SK-N-SH treated with all-trans-retinoic acid at 6 μM for 48 hours (cell line): ENCODE measurements around the gene ARHGEF7.

ENCODE experiments used
- ATAC-seq: fragments of 200-7000 bp; cut with Tn5 transposase; 3 replicates; pipeline ENCODE4 v1.9.1; 2020; ENCODE audit warnings: mild to moderate bottlenecking, moderate library complexity
- ARNTL ChIP-seq: fragments of 450-650 bp; formaldehyde crosslinking; IDR thresholded peaks from 2 replicates; pipeline ENCODE4 v1.5.0; 2020; ENCODE audit warnings: low read depth, mild to moderate bottlenecking, moderate library complexity, borderline replicate concordance
- BACH2 ChIP-seq: fragments of 250-450 bp; sonication (Bioruptor Pico); IDR thresholded peaks from 2 replicates; pipeline ENCODE4 v1.9.0; 2021; ENCODE audit warnings: mild to moderate bottlenecking, borderline replicate concordance
- CSDC2 ChIP-seq: fragments of 250-450 bp; sonication (Bioruptor Pico); IDR thresholded peaks from 2 replicates; pipeline ENCODE4 v1.5.0; 2020; ENCODE audit warnings: mild to moderate bottlenecking, moderate library complexity
- ESRRG ChIP-seq: fragments of 250-450 bp; sonication (Bioruptor Pico); IDR thresholded peaks from 2 replicates; pipeline ENCODE4 v1.6.1; 2021; ENCODE audit warnings: mild to moderate bottlenecking
- GLIS3 ChIP-seq: fragments of 250-450 bp; sonication (Bioruptor Pico); IDR thresholded peaks from 2 replicates; pipeline ENCODE4 v1.5.0; 2020; ENCODE audit warnings: mild to moderate bottlenecking, moderate library complexity
- ISL1 ChIP-seq: fragments of 250-450 bp; sonication (Bioruptor Pico); IDR thresholded peaks from 2 replicates; pipeline ENCODE4 v2.1.2; 2022; ENCODE audit warnings: mild to moderate bottlenecking, moderate library complexity
- OSR1 ChIP-seq: fragments of 250-450 bp; sonication (Bioruptor Pico); IDR thresholded peaks from 2 replicates; pipeline ENCODE4 v1.8.0; 2022; ENCODE audit warnings: moderate library complexity, mild to moderate bottlenecking, inconsistent platforms
- PPARA ChIP-seq: fragments of 250-450 bp; sonication (Bioruptor Pico); IDR thresholded peaks from 2 replicates; pipeline ENCODE4 v1.5.0; 2020; ENCODE audit warnings: mild to moderate bottlenecking, borderline replicate concordance
- RARB ChIP-seq: fragments of 250-450 bp; sonication (Bioruptor Pico); IDR thresholded peaks from 2 replicates; pipeline ENCODE4 v1.8.0; 2021; ENCODE audit warnings: mild to moderate bottlenecking, moderate library complexity
- SNAI2 ChIP-seq: fragments of 250-450 bp; sonication (Bioruptor Pico); IDR thresholded peaks from 2 replicates; pipeline ENCODE4 v1.5.0; 2020; ENCODE audit warnings: mild to moderate bottlenecking, moderate library complexity
- TCF4 ChIP-seq: fragments of 250-450 bp; sonication (Bioruptor Pico); IDR thresholded peaks from 2 replicates; pipeline ENCODE4 v1.8.0; 2021; ENCODE audit warnings: mild to moderate bottlenecking, moderate library complexity, borderline replicate concordance
- TOX ChIP-seq: fragments of 250-450 bp; sonication (Bioruptor Pico); IDR thresholded peaks from 2 replicates; pipeline ENCODE4 v1.8.0; 2021; ENCODE audit warnings: mild to moderate bottlenecking, moderate library complexity, borderline replicate concordance
- ZC3H10 ChIP-seq: fragments of 250-450 bp; sonication (Bioruptor Pico); IDR thresholded peaks from 2 replicates; pipeline ENCODE4 v1.5.1; 2021; ENCODE audit warnings: mild to moderate bottlenecking, moderate library complexity
- ZFP3 ChIP-seq: fragments of 250-450 bp; sonication (Bioruptor Pico); IDR thresholded peaks from 2 replicates; pipeline ENCODE4 v1.5.0; 2020; ENCODE audit warnings: mild to moderate bottlenecking, moderate library complexity
- ZNF565 ChIP-seq: fragments of 450-650 bp; formaldehyde crosslinking; conservative IDR thresholded peaks from 2 replicates; pipeline ENCODE4 v1.5.0; 2020; ENCODE audit warnings: low read depth, mild to moderate bottlenecking, moderate library complexity
- ZNF70 ChIP-seq: fragments of 450-650 bp; formaldehyde crosslinking; IDR thresholded peaks from 2 replicates; pipeline ENCODE4 v1.5.0; 2020; ENCODE audit warnings: mild to moderate bottlenecking, moderate library complexity
- ZNF8 ChIP-seq: fragments of 450-650 bp; formaldehyde crosslinking; IDR thresholded peaks from 2 replicates; pipeline ENCODE4 v1.5.0; 2020; ENCODE audit warnings: mild to moderate bottlenecking, moderate library complexity
- TF ChIP-seq, protein P1 (sequence below): fragments of 250-450 bp; sonication (Bioruptor Pico); IDR thresholded peaks from 2 replicates; pipeline ENCODE4 v1.5.1; 2020; ENCODE audit warnings: low read depth, mild to moderate bottlenecking, moderate library complexity
- TF ChIP-seq, protein P2 (sequence below): fragments of 250-450 bp; sonication (Bioruptor Pico); IDR thresholded peaks from 2 replicates; pipeline ENCODE4 v1.5.0; 2020; ENCODE audit warnings: mild to moderate bottlenecking, moderate library complexity
- TF ChIP-seq, protein P3 (sequence below): fragments of 250-450 bp; sonication (Bioruptor Pico); IDR thresholded peaks from 2 replicates; pipeline ENCODE4 v1.8.0; 2021; ENCODE audit warnings: low read depth, mild to moderate bottlenecking, moderate library complexity, borderline replicate concordance
- TF ChIP-seq, protein P4 (sequence below): fragments of 250-450 bp; sonication (Bioruptor Pico); IDR thresholded peaks from 2 replicates; pipeline ENCODE4 v1.8.0; 2020; ENCODE audit warnings: mild to moderate bottlenecking, moderate library complexity, borderline replicate concordance
- TF ChIP-seq, protein P5 (sequence below): fragments of 250-450 bp; sonication (Bioruptor Pico); IDR thresholded peaks from 2 replicates; pipeline ENCODE4 v1.5.1; 2021; ENCODE audit warnings: mild to moderate bottlenecking, moderate library complexity

Gene ARHGEF7

DNA sequence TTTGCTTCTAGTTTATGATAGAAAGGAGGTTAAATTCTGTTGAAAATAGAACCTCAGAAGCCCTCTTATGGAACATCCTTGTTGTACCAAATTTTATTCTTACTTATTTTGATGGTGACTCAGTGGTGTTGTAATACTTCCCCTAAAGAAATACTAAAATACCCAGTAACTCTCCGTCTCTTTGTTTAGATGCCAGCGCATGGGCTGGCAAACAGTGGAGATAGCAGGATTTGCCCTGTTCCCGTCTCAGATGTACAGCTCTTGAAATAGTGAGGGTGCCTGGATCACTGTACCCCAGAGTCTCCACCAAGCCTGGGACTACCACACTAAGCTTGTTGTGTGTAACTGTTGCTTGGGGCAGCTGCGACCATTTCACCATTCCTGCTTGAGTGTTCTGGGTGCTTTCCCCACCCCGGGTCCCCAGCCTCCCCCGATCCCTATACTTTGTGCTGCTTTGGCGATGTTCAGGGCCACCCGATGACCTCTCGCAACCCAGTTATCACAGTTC, 138.3 kb downstream of the ARHGEF7 start:
- TF ChIP-seq, protein P1, sequence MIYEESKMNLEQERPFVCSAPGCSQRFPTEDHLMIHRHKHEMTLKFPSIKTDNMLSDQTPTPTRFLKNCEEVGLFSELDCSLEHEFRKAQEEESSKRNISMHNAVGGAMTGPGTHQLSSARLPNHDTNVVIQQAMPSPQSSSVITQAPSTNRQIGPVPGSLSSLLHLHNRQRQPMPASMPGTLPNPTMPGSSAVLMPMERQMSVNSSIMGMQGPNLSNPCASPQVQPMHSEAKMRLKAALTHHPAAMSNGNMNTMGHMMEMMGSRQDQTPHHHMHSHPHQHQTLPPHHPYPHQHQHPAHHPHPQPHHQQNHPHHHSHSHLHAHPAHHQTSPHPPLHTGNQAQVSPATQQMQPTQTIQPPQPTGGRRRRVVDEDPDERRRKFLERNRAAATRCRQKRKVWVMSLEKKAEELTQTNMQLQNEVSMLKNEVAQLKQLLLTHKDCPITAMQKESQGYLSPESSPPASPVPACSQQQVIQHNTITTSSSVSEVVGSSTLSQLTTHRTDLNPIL (CRISPR knock-in tag): no peak
- no peak for TF ChIP-seq TCF4 (CRISPR knock-in tag)
- TF ChIP-seq OSR1 (CRISPR knock-in tag): no peak
- TF ChIP-seq, protein P2, sequence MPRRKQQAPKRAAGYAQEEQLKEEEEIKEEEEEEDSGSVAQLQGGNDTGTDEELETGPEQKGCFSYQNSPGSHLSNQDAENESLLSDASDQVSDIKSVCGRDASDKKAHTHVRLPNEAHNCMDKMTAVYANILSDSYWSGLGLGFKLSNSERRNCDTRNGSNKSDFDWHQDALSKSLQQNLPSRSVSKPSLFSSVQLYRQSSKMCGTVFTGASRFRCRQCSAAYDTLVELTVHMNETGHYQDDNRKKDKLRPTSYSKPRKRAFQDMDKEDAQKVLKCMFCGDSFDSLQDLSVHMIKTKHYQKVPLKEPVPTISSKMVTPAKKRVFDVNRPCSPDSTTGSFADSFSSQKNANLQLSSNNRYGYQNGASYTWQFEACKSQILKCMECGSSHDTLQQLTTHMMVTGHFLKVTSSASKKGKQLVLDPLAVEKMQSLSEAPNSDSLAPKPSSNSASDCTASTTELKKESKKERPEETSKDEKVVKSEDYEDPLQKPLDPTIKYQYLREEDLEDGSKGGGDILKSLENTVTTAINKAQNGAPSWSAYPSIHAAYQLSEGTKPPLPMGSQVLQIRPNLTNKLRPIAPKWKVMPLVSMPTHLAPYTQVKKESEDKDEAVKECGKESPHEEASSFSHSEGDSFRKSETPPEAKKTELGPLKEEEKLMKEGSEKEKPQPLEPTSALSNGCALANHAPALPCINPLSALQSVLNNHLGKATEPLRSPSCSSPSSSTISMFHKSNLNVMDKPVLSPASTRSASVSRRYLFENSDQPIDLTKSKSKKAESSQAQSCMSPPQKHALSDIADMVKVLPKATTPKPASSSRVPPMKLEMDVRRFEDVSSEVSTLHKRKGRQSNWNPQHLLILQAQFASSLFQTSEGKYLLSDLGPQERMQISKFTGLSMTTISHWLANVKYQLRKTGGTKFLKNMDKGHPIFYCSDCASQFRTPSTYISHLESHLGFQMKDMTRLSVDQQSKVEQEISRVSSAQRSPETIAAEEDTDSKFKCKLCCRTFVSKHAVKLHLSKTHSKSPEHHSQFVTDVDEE (CRISPR knock-in tag): no peak
- no peak for TF ChIP-seq GLIS3 (CRISPR knock-in tag)
- no peak for TF ChIP-seq TOX (CRISPR knock-in tag)
- no peak for TF ChIP-seq RARB (CRISPR knock-in tag)
- TF ChIP-seq CSDC2 (CRISPR knock-in tag): no peak
- no peak for TF ChIP-seq ZFP3
- TF ChIP-seq, protein P3, sequence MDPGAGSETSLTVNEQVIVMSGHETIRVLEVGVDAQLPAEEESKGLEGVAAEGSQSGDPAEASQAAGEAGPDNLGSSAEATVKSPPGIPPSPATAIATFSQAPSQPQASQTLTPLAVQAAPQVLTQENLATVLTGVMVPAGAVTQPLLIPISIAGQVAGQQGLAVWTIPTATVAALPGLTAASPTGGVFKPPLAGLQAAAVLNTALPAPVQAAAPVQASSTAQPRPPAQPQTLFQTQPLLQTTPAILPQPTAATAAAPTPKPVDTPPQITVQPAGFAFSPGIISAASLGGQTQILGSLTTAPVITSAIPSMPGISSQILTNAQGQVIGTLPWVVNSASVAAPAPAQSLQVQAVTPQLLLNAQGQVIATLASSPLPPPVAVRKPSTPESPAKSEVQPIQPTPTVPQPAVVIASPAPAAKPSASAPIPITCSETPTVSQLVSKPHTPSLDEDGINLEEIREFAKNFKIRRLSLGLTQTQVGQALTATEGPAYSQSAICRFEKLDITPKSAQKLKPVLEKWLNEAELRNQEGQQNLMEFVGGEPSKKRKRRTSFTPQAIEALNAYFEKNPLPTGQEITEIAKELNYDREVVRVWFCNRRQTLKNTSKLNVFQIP (CRISPR knock-in tag): no peak
- TF ChIP-seq ZC3H10 (CRISPR knock-in tag): no peak
- no peak for TF ChIP-seq SNAI2 (CRISPR knock-in tag)
- no peak for TF ChIP-seq PPARA (CRISPR knock-in tag)
- no peak for TF ChIP-seq ARNTL (CRISPR knock-in tag)
- TF ChIP-seq, protein P4, sequence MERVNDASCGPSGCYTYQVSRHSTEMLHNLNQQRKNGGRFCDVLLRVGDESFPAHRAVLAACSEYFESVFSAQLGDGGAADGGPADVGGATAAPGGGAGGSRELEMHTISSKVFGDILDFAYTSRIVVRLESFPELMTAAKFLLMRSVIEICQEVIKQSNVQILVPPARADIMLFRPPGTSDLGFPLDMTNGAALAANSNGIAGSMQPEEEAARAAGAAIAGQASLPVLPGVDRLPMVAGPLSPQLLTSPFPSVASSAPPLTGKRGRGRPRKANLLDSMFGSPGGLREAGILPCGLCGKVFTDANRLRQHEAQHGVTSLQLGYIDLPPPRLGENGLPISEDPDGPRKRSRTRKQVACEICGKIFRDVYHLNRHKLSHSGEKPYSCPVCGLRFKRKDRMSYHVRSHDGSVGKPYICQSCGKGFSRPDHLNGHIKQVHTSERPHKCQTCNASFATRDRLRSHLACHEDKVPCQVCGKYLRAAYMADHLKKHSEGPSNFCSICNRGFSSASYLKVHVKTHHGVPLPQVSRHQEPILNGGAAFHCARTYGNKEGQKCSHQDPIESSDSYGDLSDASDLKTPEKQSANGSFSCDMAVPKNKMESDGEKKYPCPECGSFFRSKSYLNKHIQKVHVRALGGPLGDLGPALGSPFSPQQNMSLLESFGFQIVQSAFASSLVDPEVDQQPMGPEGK: no peak
- no peak for TF ChIP-seq ZNF565 (CRISPR knock-in tag)
- TF ChIP-seq ESRRG (CRISPR knock-in tag): no peak
- TF ChIP-seq, protein P5, sequence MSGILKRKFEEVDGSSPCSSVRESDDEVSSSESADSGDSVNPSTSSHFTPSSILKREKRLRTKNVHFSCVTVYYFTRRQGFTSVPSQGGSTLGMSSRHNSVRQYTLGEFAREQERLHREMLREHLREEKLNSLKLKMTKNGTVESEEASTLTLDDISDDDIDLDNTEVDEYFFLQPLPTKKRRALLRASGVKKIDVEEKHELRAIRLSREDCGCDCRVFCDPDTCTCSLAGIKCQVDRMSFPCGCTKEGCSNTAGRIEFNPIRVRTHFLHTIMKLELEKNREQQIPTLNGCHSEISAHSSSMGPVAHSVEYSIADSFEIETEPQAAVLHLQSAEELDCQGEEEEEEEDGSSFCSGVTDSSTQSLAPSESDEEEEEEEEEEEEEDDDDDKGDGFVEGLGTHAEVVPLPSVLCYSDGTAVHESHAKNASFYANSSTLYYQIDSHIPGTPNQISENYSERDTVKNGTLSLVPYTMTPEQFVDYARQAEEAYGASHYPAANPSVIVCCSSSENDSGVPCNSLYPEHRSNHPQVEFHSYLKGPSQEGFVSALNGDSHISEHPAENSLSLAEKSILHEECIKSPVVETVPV: no peak
- TF ChIP-seq ISL1 (CRISPR knock-in tag): no peak
- no peak for TF ChIP-seq BACH2 (CRISPR knock-in tag)
- no peak for ATAC-seq

DNA sequence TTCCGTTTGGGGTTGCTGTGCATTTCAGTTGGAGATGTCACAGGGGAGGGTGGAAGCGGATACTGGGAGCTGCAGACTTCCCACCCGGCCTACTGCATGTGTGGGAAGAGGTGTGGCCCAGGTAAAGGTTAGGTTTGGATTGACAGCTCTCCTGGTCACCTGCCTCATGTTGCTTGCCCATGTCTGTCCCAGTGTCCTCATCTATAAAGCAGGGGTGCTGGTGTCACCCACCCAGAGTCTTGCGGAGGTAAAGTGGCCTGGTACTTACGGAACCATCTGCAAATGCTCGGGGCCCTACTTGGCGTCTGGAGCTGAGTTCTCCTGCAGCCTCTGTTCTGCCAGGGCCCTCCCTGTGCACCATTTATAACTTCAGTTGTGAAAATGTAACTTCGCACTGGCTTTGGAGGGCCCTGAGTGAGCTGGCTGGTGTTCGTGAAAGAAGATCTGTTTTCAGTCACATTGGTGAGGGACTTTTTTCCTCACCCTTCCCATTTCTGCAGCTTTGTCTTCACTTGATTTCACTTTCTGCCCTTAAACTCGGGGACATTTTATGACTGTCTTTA, 140.2 kb downstream of the ARHGEF7 start:
- no peak for TF ChIP-seq SNAI2 (CRISPR knock-in tag)
- no peak for TF ChIP-seq GLIS3 (CRISPR knock-in tag)
- TF ChIP-seq TCF4 (CRISPR knock-in tag): no peak
- TF ChIP-seq, all 23 proteins: peak for 0

DNA sequence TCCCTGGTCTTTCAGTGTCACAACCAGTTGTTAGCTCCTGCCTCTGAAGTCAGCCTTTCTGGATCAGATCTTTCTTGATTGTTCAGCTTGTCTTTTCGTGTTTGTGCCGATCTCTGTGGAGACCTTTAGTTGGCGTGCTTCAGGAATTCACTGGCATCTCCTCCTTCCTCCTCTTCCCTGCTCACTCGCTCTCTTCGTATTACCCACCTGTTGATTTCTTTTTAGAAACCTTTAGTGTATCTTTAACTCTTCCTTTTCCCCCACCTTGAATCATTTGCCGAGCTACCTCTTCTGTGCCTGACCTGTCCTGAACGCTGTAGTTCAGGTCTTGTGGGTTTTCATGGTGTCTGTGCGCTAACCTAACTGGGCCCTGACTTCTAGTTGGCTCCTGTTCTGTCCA, 141.3 kb downstream of the ARHGEF7 start:
- no peak for ATAC-seq
- TF ChIP-seq ZNF70 (CRISPR knock-in tag) (no peak), SNAI2 (CRISPR knock-in tag) (no peak), TCF4 (CRISPR knock-in tag) (no peak), OSR1 (CRISPR knock-in tag) (no peak), CSDC2 (CRISPR knock-in tag) (no peak), ESRRG (CRISPR knock-in tag) (no peak), TOX (CRISPR knock-in tag) (no peak), ZC3H10 (CRISPR knock-in tag) (no peak), ZNF565 (CRISPR knock-in tag) (no peak), ISL1 (CRISPR knock-in tag) (no peak), GLIS3 (CRISPR knock-in tag) (no peak), ZNF8 (no peak), ZFP3 (no peak), PPARA (CRISPR knock-in tag) (no peak)
- TF ChIP-seq, protein P4: no peak
- TF ChIP-seq, protein P1 (CRISPR knock-in tag): no peak
- TF ChIP-seq, protein P5: no peak

More for the DNA sequence above, 140.2 kb downstream of the ARHGEF7 start:
- no peak for ATAC-seq
